K562 (cell line): ENCODE measurements around the gene CCL22. TPM values are rescaled to one million over a fixed set of nuclear protein-coding genes. Genes with fewer than 3 reads are reported as not detected.

Experiments used
- ATAC-seq: fragments of 200-7000 bp; cut with Tn5 transposase; 3 replicates; pipeline ENCODE4 v1.9.1; 2020; ENCODE audit warnings: moderate library complexity
- BruUV-seq: library from RNA; stranded (reverse); fragments of 400-500 nt; replicated peaks from 2 replicates; lab custom pipeline; 2021; lab: Mats Ljungman, UMichigan
- CTCF ChIA-PET: fragments of 300-600 bp; formaldehyde crosslinking; extraction: SDS; loops from one replicate; lab custom pipeline; 2021; ENCODE audit warnings: low intra/inter-chr PET ratio; lab: Yijun Ruan, JAX
- POLR2A ChIA-PET: fragments of 300-600, 350-650 bp; sonication (Branson Sonifier 250); formaldehyde crosslinking; extraction: SDS; loops from one replicate; lab custom pipeline; 2021; ENCODE audit warnings: antibody characterized with exemption, inconsistent platforms; lab: Yijun Ruan, JAX
- DNase-seq, 4 experiments: peaks; one replicate each; pipeline versions ENCODE4 v3.0.0 to v3.0.0-alpha.2; 2011 to 2018; ENCODE audit warnings: low spot score in 3 of 4, mixed read lengths in 3 of 4; ENCODE audit errors: extremely low read depth in 1 of 4
- FAIRE-seq: peaks from 2 replicates; lab custom pipeline; 2011; peaks lifted over from hg19 to GRCh38; lab: Jason Lieb, UNC
- H2AFZ ChIP-seq: 2 replicates; pipeline ENCODE4 v1.6.0; 2011; ENCODE audit warnings: low read depth, low read length, control low read depth, inconsistent platforms
- H3K27ac ChIP-seq: fragments of 200-600 bp; 3 replicates; pipeline ENCODE4 v1.8.0; 2011; ENCODE audit warnings: low read depth, mild to moderate bottlenecking, control low read depth, inconsistent platforms, low read length, moderate library complexity, mixed read lengths; ENCODE audit errors: extremely low read depth
- H3K27me3 ChIP-seq, 2 experiments: fragments of 300-600 bp in 1 of 2; 2 replicates in 1 of 2; 3 replicates in 1 of 2; pipeline versions ENCODE4 v1.6.0 to v1.8.0; 2011; ENCODE audit warnings: inconsistent platforms in 2 of 2, low read length in 2 of 2, mild to moderate bottlenecking in 1 of 2, mixed read lengths in 1 of 2, moderate library complexity in 1 of 2; ENCODE audit not compliant: control insufficient read depth in 2 of 2, insufficient read depth in 2 of 2
- H3K36me3 ChIP-seq: fragments of 300-600 bp; 3 replicates; pipeline ENCODE4 v1.8.0; 2011; ENCODE audit warnings: mild to moderate bottlenecking, low read length, inconsistent platforms; ENCODE audit not compliant: control insufficient read depth, insufficient read depth
- H3K4me1 ChIP-seq, 2 experiments: fragments of 200-600 bp in 1 of 2; replicated peaks in 1 of 2; 2 replicates in 1 of 2; 3 replicates in 1 of 2; pipeline versions ENCODE4 v1.5.1 to v1.8.0; 2011; ENCODE audit warnings: inconsistent platforms in 2 of 2, low read length in 2 of 2, mild to moderate bottlenecking in 1 of 2, mixed read lengths in 1 of 2, moderate library complexity in 1 of 2; ENCODE audit not compliant: control insufficient read depth in 2 of 2, insufficient read depth in 2 of 2
- H3K4me2 ChIP-seq: 2 replicates; pipeline ENCODE4 v1.6.1; 2011; ENCODE audit warnings: low read length, control low read depth, inconsistent platforms, mixed read lengths; ENCODE audit not compliant: insufficient read depth
- H3K4me3 ChIP-seq: fragments of 200-600 bp; sonication (generic), shearing (Covaris generic); 2 replicates; pipeline ENCODE4 v1.5.1; 2016; ENCODE audit warnings: control low read depth, inconsistent platforms
- H3K79me2 ChIP-seq: fragments of 200-600 bp; 3 replicates; pipeline ENCODE4 v1.8.0; 2011; ENCODE audit warnings: low read length, inconsistent platforms; ENCODE audit not compliant: control insufficient read depth, insufficient read depth
- H3K9ac ChIP-seq, 2 experiments: 2 replicates each; pipeline versions ENCODE4 v1.6.0 to v1.6.1; 2011; ENCODE audit warnings: low read depth in 2 of 2, low read length in 2 of 2, control low read depth in 1 of 2, inconsistent platforms in 1 of 2, mild to moderate bottlenecking in 1 of 2, mixed read lengths in 1 of 2; ENCODE audit not compliant: insufficient read depth in 1 of 2
- H3K9me1 ChIP-seq: one replicate; pipeline ENCODE4 v1.6.0; 2011; ENCODE audit warnings: inconsistent platforms, mild to moderate bottlenecking, low read length, moderate library complexity; ENCODE audit not compliant: control insufficient read depth, insufficient read depth
- H3K9me3 ChIP-seq: replicated peaks from 2 replicates; pipeline ENCODE4 v1.5.1; 2011; ENCODE audit warnings: low read depth, low read length, inconsistent platforms; ENCODE audit not compliant: control insufficient read depth, insufficient read depth
- H4K20me1 ChIP-seq: replicated peaks from 2 replicates; pipeline ENCODE4 v1.6.1; 2011; ENCODE audit warnings: low read length, inconsistent platforms, mixed read lengths; ENCODE audit not compliant: control insufficient read depth, insufficient read depth
- POU5F1 ChIP-seq: fragments of 150-350 bp; IDR thresholded peaks from 2 replicates; pipeline ENCODE4 v1.6.1; 2014; ENCODE audit warnings: borderline replicate concordance, low read length, low read depth, mild to moderate bottlenecking; ENCODE audit not compliant: partially characterized antibody
- RBM14 ChIP-seq: fragments of 200-400 bp; formaldehyde crosslinking; IDR thresholded peaks from 2 replicates; pipeline ENCODE4 v1.6.1; 2018; ENCODE audit warnings: low read depth, mild to moderate bottlenecking, low read length, moderate library complexity, borderline replicate concordance; ENCODE audit not compliant: insufficient read depth
- STAG1 ChIP-seq: sonication (generic); formaldehyde crosslinking; IDR thresholded peaks from 2 replicates; pipeline ENCODE4 v1.5.0; 2020; ENCODE audit warnings: missing genetic modification reagents, borderline replicate concordance
- ZNF41 ChIP-seq: fragments of 250-450 bp; sonication (Bioruptor Pico); conservative IDR thresholded peaks from 2 replicates; pipeline ENCODE4 v1.4.0; 2020; ENCODE audit warnings: mild to moderate bottlenecking
- WGBS: fragments of 100-300 bp; shearing (Covaris generic); methylation state at CpG from one replicate; pipeline ENCODE4 v1.1.6; 2016; ENCODE audit warnings: low coverage, mixed read lengths; ENCODE audit not compliant: insufficient coverage; ENCODE audit errors: missing lambda C conversion rate; 5-methylcytosine and 5-hydroxymethylcytosine counted together
- in situ Hi-C: fragments of 300-500 bp; cut with MboI; formaldehyde crosslinking; loops from 4 replicates; pipeline ENCODE4 v1.15.0; 2018; ENCODE audit warnings: inconsistent platforms, mixed read lengths
- intact Hi-C: fragments of 100-400 bp; cut with micrococcal nuclease; formaldehyde crosslinking; loops from 2 replicates; pipeline ENCODE4 v1.14.2; 2022
- polyA plus RNA-seq, 8 experiments: library from polyadenylated mRNA; depleted of rRNA in 4 of 8; stranded (reverse) in 5 of 8; unstranded in 3 of 8; fragments of >200 nt; fragmentation: Nextera tagmentation in 2 of 8; fragmentation: Illumina TruSeq in 1 of 8; extraction: Ambion mirVana in 2 of 8; extraction: Trizol in 1 of 8; gene quantifications; 2 replicates each; pipeline versions ENCODE4 v1.2.1 to v1.2.3, GENCODE V29; 2011 to 2014; ENCODE audit warnings: inconsistent platforms in 1 of 8, missing spikeins in 1 of 8
- total RNA-seq, 7 experiments: library from RNA; depleted of rRNA in 6 of 7; stranded (reverse); fragments of >200 nt in 6 of 7; fragmentation: Illumina TruSeq in 2 of 7; extraction: Trizol in 2 of 7; gene quantifications; 2 replicates each; pipeline versions ENCODE4 v1.2.1 to v1.2.3, GENCODE V29; 2011 to 2021; ENCODE audit warnings: low replicate concordance in 1 of 7
- TF ChIP-seq, protein P1 (sequence below): fragments of 250-450 bp; sonication (Bioruptor Pico); IDR thresholded peaks from 2 replicates; pipeline ENCODE4 v1.8.0; 2021; ENCODE audit warnings: moderate library complexity, mild to moderate bottlenecking, inconsistent platforms
- TF ChIP-seq, protein P2 (sequence below): fragments of 250-450 bp; sonication (Bioruptor Pico); IDR thresholded peaks from 2 replicates; pipeline ENCODE4 v1.5.0; 2020; ENCODE audit warnings: mild to moderate bottlenecking, borderline replicate concordance

The CCL22 gene
- total and polyA plus RNA-seq, 9 of the 15 experiments (the other 6 are each of a cell fraction or from before 2014, with no cell fraction given): 0.04 to 0.29 (median 0.06) TPM; not detected in 5

DNA sequence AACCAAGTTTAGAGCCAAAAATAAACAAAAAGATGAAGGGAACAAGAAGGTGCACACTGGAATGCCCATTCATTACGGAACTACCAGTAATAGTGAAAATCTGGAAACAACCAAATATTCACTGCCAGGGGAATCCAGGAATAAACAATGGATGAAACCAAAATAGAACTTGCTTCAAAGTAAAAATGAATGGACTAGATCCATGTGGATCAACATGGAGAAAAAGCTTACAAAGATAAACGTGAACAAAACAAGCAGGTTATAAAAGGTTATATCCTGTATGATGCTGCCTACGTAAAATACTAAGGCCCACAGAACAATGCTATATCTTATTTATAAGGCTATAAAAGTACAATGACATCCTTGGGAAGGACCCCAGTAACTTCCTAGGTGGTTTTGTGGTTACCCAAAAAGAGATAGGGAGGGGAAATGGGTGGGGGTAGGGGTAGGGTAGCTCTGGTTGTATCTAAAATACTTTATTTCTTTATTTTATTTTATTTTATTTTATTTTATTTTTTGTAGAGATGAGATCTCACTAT, 12.8 kb upstream of the CCL22 start:
- Histone ChIP-seq H3K27ac (no peak overlapping the region), H3K9me1 (no peaks in the 10 kb centered on the region), H3K36me3 (no peaks in the 10 kb centered on the region), H2AFZ (no peak overlapping the region), H3K79me2 (no peaks in the 10 kb centered on the region), H3K4me3 (no peak overlapping the region), H3K9me3 (no peaks in the 10 kb centered on the region), H3K4me2 (no peak overlapping the region), H3K4me1 (no peaks in the 10 kb centered on the region; a peak in 1 of 5 replicates), H4K20me1 (no peaks in the 10 kb centered on the region), H3K27me3 (peaks cover 12 to 30% of the 10 kb centered on the region in 2 experiments), H3K9ac (no peak overlapping the region)
- ATAC-seq (no peak), DNase-seq (no peak), FAIRE-seq (no peak)
- in situ Hi-C loops (no loop called here), intact Hi-C loops (no loop called here)
- POLR2A ChIA-PET: interaction anchor here (0.7 kb wide), 1 partner anchor 305 kb away, joined by 6 read pairs; no protein-coding TSS in a partner anchor
- 2% methylated on average over 3 of the region's 3 CpGs for WGBS
- BruUV-seq: no TSS peak
- CTCF ChIA-PET: no interaction called here
- TF ChIP-seq POU5F1 (no peak), ZNF41 (CRISPR knock-in tag) (no peak), STAG1 (no peak), RBM14 (no peak)
- TF ChIP-seq, protein P1, sequence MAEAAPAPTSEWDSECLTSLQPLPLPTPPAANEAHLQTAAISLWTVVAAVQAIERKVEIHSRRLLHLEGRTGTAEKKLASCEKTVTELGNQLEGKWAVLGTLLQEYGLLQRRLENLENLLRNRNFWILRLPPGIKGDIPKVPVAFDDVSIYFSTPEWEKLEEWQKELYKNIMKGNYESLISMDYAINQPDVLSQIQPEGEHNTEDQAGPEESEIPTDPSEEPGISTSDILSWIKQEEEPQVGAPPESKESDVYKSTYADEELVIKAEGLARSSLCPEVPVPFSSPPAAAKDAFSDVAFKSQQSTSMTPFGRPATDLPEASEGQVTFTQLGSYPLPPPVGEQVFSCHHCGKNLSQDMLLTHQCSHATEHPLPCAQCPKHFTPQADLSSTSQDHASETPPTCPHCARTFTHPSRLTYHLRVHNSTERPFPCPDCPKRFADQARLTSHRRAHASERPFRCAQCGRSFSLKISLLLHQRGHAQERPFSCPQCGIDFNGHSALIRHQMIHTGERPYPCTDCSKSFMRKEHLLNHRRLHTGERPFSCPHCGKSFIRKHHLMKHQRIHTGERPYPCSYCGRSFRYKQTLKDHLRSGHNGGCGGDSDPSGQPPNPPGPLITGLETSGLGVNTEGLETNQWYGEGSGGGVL: no peak
- TF ChIP-seq, protein P2, sequence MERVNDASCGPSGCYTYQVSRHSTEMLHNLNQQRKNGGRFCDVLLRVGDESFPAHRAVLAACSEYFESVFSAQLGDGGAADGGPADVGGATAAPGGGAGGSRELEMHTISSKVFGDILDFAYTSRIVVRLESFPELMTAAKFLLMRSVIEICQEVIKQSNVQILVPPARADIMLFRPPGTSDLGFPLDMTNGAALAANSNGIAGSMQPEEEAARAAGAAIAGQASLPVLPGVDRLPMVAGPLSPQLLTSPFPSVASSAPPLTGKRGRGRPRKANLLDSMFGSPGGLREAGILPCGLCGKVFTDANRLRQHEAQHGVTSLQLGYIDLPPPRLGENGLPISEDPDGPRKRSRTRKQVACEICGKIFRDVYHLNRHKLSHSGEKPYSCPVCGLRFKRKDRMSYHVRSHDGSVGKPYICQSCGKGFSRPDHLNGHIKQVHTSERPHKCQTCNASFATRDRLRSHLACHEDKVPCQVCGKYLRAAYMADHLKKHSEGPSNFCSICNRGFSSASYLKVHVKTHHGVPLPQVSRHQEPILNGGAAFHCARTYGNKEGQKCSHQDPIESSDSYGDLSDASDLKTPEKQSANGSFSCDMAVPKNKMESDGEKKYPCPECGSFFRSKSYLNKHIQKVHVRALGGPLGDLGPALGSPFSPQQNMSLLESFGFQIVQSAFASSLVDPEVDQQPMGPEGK (CRISPR knock-in tag): no peak
